Brain microvascular endothelial cell (primary cell): ENCODE measurements around the gene KIF2A.
A peak's percentile ranks its signal among the peaks of the same experiment; 100 is the strongest.

ENCODE experiments used
- DNase-seq: peaks from one replicate; pipeline ENCODE4 v3.0.0-alpha.2; 2020
- H3K27ac ChIP-seq: fragments of 250-450 bp; sonication (Bioruptor Pico); 2 replicates; pipeline ENCODE4 v1.5.1; 2020; ENCODE audit warnings: mild to moderate bottlenecking, moderate library complexity
- H3K27me3 ChIP-seq: fragments of 250-450 bp; sonication (Bioruptor Pico); replicated peaks from 2 replicates; pipeline ENCODE4 v1.5.1; 2020; ENCODE audit warnings: mild to moderate bottlenecking
- H3K36me3 ChIP-seq: fragments of 250-450 bp; sonication (Bioruptor Pico); replicated peaks from 2 replicates; pipeline ENCODE4 v1.5.1; 2020; ENCODE audit warnings: mild to moderate bottlenecking
- H3K4me3 ChIP-seq: 2 replicates; pipeline ENCODE4 v1.5.1; 2011; ENCODE audit warnings: low read depth, mild to moderate bottlenecking, control low read depth, low read length, moderate library complexity
- in situ Hi-C: cut with HindIII; loops from 2 replicates; pipeline ENCODE4 v1.10.0; 2017; ENCODE audit warnings: low sequenced_read_pairs, low pct_ligation_motif_present
- TF ChIP-seq, protein P1 (sequence below): IDR thresholded peaks from 2 replicates; pipeline ENCODE4 v1.5.1; 2011; ENCODE audit warnings: low read depth, mild to moderate bottlenecking, moderate library complexity, low read length, control low read depth, inconsistent platforms; ENCODE audit errors: missing control alignments

Gene KIF2A

GRCh38 chr5:62305715-62306322 is at the start of gene KIF2A:
Gene KIF2A, plus strand, starts transcription at chr5:62306206. Its CDS starts 267 bp downstream, at chr5:62306473.
- in situ Hi-C loops, result no loop called here
- H3K27me3 ChIP-seq, result no peaks in the 10 kb centered on the region
- TF ChIP-seq, protein P1, sequence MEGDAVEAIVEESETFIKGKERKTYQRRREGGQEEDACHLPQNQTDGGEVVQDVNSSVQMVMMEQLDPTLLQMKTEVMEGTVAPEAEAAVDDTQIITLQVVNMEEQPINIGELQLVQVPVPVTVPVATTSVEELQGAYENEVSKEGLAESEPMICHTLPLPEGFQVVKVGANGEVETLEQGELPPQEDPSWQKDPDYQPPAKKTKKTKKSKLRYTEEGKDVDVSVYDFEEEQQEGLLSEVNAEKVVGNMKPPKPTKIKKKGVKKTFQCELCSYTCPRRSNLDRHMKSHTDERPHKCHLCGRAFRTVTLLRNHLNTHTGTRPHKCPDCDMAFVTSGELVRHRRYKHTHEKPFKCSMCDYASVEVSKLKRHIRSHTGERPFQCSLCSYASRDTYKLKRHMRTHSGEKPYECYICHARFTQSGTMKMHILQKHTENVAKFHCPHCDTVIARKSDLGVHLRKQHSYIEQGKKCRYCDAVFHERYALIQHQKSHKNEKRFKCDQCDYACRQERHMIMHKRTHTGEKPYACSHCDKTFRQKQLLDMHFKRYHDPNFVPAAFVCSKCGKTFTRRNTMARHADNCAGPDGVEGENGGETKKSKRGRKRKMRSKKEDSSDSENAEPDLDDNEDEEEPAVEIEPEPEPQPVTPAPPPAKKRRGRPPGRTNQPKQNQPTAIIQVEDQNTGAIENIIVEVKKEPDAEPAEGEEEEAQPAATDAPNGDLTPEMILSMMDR, result no peak

GRCh38 chr5:62257020-62257367 is 49.0 kb upstream of the KIF2A start:
- TF ChIP-seq, protein P1, result no peak
- H3K4me3 ChIP-seq, result no peak overlapping the region
- H3K36me3 ChIP-seq, result no peaks in the 10 kb centered on the region
- no peak for DNase-seq
- no peak overlapping the region for H3K27ac ChIP-seq
- in situ Hi-C loops, result no loop called here
- H3K27me3 ChIP-seq, result no peaks in the 10 kb centered on the region

More at GRCh38 chr5:62305715-62306322, at the start of gene KIF2A:
- DNase-seq, result peak; percentile 84
- Histone ChIP-seq H3K4me3 (peak within 1 kb of the TSS; percentile 84), H3K27ac (peak within 1 kb of the TSS; percentile 57), H3K36me3 (no peaks in the 10 kb centered on the region)

- Histone ChIP-seq H3K4me3 (no peak overlapping the region), H3K36me3 (no peaks in the 10 kb centered on the region), H3K27me3 (no peaks in the 10 kb centered on the region), H3K27ac (no peak overlapping the region)
- TF ChIP-seq, protein P1, result no peak
- in situ Hi-C loops, result no loop called here
- no peak for DNase-seq
Observed at GRCh38 chr5:62258654-62259053, 47.4 kb upstream of the KIF2A start.

GRCh38 chr5:62259699-62260250 is 46.2 kb upstream of the KIF2A start:
- no peak overlapping the region for H3K27ac ChIP-seq
- in situ Hi-C loops, result no loop called here
- DNase-seq, result no peak

DNA sequence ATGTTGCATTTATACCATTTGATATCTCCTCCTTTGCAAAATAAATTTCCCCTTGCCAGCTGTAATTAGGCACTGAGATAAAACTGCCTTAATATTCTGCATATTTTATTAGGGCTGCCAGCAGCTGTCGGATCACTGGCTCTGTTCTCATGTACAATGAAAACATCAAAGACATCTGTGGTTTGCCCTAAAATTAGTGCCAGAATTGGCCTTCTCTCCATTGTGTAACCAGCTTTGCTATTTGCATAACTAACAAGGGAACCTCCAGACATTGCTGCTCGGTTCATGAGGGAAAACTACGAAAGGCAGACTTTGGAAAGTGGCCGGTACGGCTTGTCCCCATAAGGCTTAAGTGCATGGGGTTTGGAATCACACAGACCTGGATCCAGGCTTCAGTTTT is 45.5 kb upstream of the KIF2A start:
- H3K36me3 ChIP-seq, result no peaks in the 10 kb centered on the region
- TF ChIP-seq, protein P1, result no peak
- no peak overlapping the region for H3K27ac ChIP-seq
- H3K4me3 ChIP-seq, result no peak overlapping the region
- H3K27me3 ChIP-seq, result no peaks in the 10 kb centered on the region
- DNase-seq, result no peak
- in situ Hi-C loops, result no loop called here

More at GRCh38 chr5:62259699-62260250, 46.2 kb upstream of the KIF2A start:
- no peak overlapping the region for H3K4me3 ChIP-seq
- H3K36me3 ChIP-seq, result no peaks in the 10 kb centered on the region
- TF ChIP-seq, protein P1, result no peak
- H3K27me3 ChIP-seq, result no peaks in the 10 kb centered on the region

GRCh38 chr5:62263401-62263800 is 42.6 kb upstream of the KIF2A start:
- Histone ChIP-seq H3K36me3 (no peaks in the 10 kb centered on the region), H3K4me3 (no peak overlapping the region), H3K27me3 (no peaks in the 10 kb centered on the region), H3K27ac (no peak overlapping the region)
- DNase-seq, result no peak
- TF ChIP-seq, protein P1, result no peak
- in situ Hi-C loops, result no loop called here
